OCI-LY7 (cell line): ENCODE measurements around the gene RPGRIP1L. TPM values are rescaled to one million over a fixed set of nuclear protein-coding genes. Genes with fewer than 3 reads are reported as not detected.

Experiments
- BruUV-seq: library from RNA; stranded (reverse); fragments of 400-500 nt; replicated peaks from 2 replicates; lab custom pipeline; 2021; lab: Mats Ljungman, UMichigan
- CTCF ChIA-PET: fragments of 300-600 bp; sonication (Branson Sonifier 250); formaldehyde crosslinking; loops from one replicate; lab custom pipeline; 2022; ENCODE audit warnings: antibody characterized with exemption; ENCODE audit not compliant: unreplicated experiment; lab: Charles Lee
- POLR2A ChIA-PET: fragments of 300-600 bp; sonication (Branson Sonifier 250); formaldehyde crosslinking; loops from one replicate; lab custom pipeline; 2022; ENCODE audit warnings: antibody characterized with exemption; lab: Charles Lee
- DNase-seq: peaks from one replicate; pipeline ENCODE4 v3.0.0-alpha.2; 2015; ENCODE audit warnings: low spot score
- H2AFZ ChIP-seq: fragments of 200-600 bp; sonication (generic), shearing (Covaris generic); 2 replicates; pipeline ENCODE4 v1.6.1; 2014; ENCODE audit warnings: mild to moderate bottlenecking, antibody characterized with exemption, low read length, moderate library complexity
- H3K27ac ChIP-seq: fragments of 200-600 bp; sonication (generic); 2 replicates; pipeline ENCODE4 v1.5.1; 2014; ENCODE audit warnings: mixed run types, low read depth, mild to moderate bottlenecking, moderate library complexity, low read length, inconsistent platforms; ENCODE audit not compliant: poor library complexity, severe bottlenecking
- H3K36me3 ChIP-seq: fragments of 200-600 bp; sonication (generic); 2 replicates; pipeline ENCODE4 v1.6.1; 2014; ENCODE audit warnings: mild to moderate bottlenecking, antibody characterized with exemption, low read length, moderate library complexity, mixed read lengths; ENCODE audit not compliant: insufficient read depth
- H3K4me1 ChIP-seq: fragments of 200-600 bp; sonication (generic); 2 replicates; pipeline ENCODE4 v1.5.1; 2014; ENCODE audit warnings: mild to moderate bottlenecking, low read length; ENCODE audit not compliant: insufficient read depth, poor library complexity, severe bottlenecking
- H3K4me2 ChIP-seq: fragments of 200-600 bp; sonication (generic); 2 replicates; pipeline ENCODE4 v1.6.1; 2014; ENCODE audit warnings: mild to moderate bottlenecking, low read length
- H3K4me3 ChIP-seq: fragments of 200-600 bp; sonication (generic); 2 replicates; pipeline ENCODE4 v1.5.1; 2014; ENCODE audit warnings: mild to moderate bottlenecking, low read depth, low read length; ENCODE audit not compliant: poor library complexity, severe bottlenecking
- H3K79me2 ChIP-seq: fragments of 200-600 bp; sonication (generic); 2 replicates; pipeline ENCODE4 v1.6.1; 2016; ENCODE audit warnings: low read depth, mild to moderate bottlenecking, low read length, moderate library complexity, mixed read lengths; ENCODE audit not compliant: insufficient read depth
- H3K9me2 ChIP-seq: fragments of 200-600 bp; sonication (generic); 2 replicates; pipeline ENCODE4 v1.6.1; 2016; ENCODE audit warnings: mild to moderate bottlenecking, low read length, mixed read lengths; ENCODE audit not compliant: insufficient read depth
- H3K9me3 ChIP-seq: fragments of 200-600 bp; sonication (generic); 2 replicates; pipeline ENCODE4 v1.6.1; 2014; ENCODE audit warnings: mild to moderate bottlenecking, mixed run types, low read length, mixed read lengths
- H4K20me1 ChIP-seq: fragments of 200-600 bp; sonication (generic); 2 replicates; pipeline ENCODE4 v1.6.1; 2014; ENCODE audit warnings: mild to moderate bottlenecking, antibody characterized with exemption, low read length, moderate library complexity, mixed read lengths; ENCODE audit not compliant: insufficient read depth
- EZH2phosphoT487 ChIP-seq: fragments of 200-600 bp; sonication (generic); IDR thresholded peaks from 2 replicates; pipeline ENCODE4 v1.6.1; 2018; ENCODE audit warnings: low read depth, borderline replicate concordance, mild to moderate bottlenecking, mixed run types, antibody characterized with exemption, low read length, moderate library complexity, mixed read lengths
- intact Hi-C: fragments of 100-400 bp; cut with micrococcal nuclease; formaldehyde crosslinking; loops from one replicate; pipeline ENCODE4 v1.10.0; 2022; ENCODE audit not compliant: unreplicated experiment
- total RNA-seq, 2 experiments: library from RNA; depleted of rRNA in 1 of 2; stranded (reverse); fragments of >200 nt in 1 of 2; shearing (Covaris generic) in 1 of 2; gene quantifications; 2 replicates each; pipeline ENCODE4 v1.2.3, GENCODE V29; 2014 to 2022
- TF ChIP-seq, protein P1 (sequence below): fragments of 200-600 bp; sonication (generic); conservative IDR thresholded peaks from 2 replicates; pipeline ENCODE4 v1.5.1; 2014; ENCODE audit warnings: mild to moderate bottlenecking, antibody characterized with exemption, low read length, moderate library complexity, mixed read lengths

The RPGRIP1L gene
- total RNA-seq, 2 experiments from 2014 or later: 12.7 to 15.4 TPM

DNA sequence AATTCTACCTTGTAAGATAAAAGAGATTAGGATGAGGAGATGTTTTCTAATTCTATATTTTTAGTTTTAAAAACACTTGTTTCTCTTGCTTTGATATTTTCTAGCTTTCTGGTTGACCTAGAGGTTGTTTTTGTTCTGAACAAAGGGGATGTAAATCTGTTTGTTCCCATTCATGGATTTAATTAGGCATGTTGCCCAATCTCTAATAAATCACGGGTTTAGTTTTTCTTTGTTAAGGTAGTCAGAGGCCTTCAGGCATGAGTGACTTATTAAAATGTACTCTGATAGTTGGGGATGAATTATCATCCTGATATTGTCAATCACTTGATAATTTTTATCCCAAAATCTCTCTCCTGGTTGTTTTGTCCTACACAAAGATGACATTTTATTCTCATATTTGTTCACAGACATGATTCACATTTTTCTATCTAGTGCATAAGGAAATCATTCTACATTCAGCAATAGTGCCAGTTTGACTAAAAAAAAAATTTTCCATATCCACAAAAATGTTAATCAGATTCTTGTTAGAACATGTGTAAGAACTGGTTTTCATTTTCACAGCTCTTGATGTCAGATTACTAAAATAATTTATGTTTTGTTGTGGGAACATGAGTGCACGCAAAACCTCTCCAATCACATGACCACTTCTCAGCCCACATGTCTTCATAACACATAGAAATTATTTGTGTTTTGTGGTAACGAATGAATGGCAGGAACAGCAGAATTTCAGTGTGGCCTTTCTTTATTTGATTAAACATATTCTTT lies 105.0 kb downstream of the RPGRIP1L start:
- Histone ChIP-seq H3K9me3 (no peaks in the 10 kb centered on the region), H3K4me1 (no peaks in the 10 kb centered on the region), H3K79me2 (no peaks in the 10 kb centered on the region), H3K9me2 (no peaks in the 10 kb centered on the region), H2AFZ (no peak overlapping the region), H3K4me2 (no peak overlapping the region), H3K27ac (no peak overlapping the region), H4K20me1 (no peaks in the 10 kb centered on the region), H3K36me3 (no peaks in the 10 kb centered on the region), H3K4me3 (no peak overlapping the region)
- no TSS peak for BruUV-seq
- CTCF ChIA-PET: no interaction called here
- no peak for DNase-seq
- intact Hi-C loops: no loop called here
- POLR2A ChIA-PET: interaction anchor here (0.7 to 1.2 kb wide), 2 partner anchors 19 to 1431 kb away, joined by 3 read pairs; no protein-coding TSS in a partner anchor
- TF ChIP-seq EZH2phosphoT487: no peak
- TF ChIP-seq, protein P1, sequence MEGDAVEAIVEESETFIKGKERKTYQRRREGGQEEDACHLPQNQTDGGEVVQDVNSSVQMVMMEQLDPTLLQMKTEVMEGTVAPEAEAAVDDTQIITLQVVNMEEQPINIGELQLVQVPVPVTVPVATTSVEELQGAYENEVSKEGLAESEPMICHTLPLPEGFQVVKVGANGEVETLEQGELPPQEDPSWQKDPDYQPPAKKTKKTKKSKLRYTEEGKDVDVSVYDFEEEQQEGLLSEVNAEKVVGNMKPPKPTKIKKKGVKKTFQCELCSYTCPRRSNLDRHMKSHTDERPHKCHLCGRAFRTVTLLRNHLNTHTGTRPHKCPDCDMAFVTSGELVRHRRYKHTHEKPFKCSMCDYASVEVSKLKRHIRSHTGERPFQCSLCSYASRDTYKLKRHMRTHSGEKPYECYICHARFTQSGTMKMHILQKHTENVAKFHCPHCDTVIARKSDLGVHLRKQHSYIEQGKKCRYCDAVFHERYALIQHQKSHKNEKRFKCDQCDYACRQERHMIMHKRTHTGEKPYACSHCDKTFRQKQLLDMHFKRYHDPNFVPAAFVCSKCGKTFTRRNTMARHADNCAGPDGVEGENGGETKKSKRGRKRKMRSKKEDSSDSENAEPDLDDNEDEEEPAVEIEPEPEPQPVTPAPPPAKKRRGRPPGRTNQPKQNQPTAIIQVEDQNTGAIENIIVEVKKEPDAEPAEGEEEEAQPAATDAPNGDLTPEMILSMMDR: no peak

DNA sequence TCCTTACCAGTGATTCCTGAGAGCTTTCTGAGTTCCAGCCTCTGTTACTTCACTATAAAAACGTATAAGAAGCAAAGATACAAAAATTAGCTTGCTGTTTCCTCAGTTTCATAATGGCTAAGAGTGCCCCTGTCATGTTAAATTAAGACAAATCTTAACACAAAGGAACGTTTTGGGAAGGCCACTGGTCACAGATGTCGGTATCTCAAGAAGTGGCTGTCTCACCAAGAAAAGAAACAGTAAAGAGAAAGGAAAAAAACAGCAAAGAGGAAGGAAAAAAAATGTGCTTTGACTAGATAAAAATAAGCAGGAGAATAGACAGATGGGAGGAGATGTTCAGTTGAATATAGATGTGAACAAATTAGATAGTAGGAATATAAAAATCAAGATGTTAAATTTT lies 105.9 kb downstream of the RPGRIP1L start:
- no peak overlapping the region for H3K27ac ChIP-seq
- no peak overlapping the region for H3K4me2 ChIP-seq
- no TSS peak for BruUV-seq
- no peaks in the 10 kb centered on the region for H3K36me3 ChIP-seq
- intact Hi-C loops: no loop called here
- no peak for DNase-seq
- H3K4me3 ChIP-seq: no peak overlapping the region
- H3K9me2 ChIP-seq: no peaks in the 10 kb centered on the region
- ChIA-PET CTCF (no interaction called here), POLR2A (interaction anchor here (0.7 to 1.2 kb wide), 2 partner anchors 18 to 1432 kb away, joined by 3 read pairs; no protein-coding TSS in a partner anchor)
- H3K79me2 ChIP-seq: no peaks in the 10 kb centered on the region
- H3K4me1 ChIP-seq: no peaks in the 10 kb centered on the region
- no peaks in the 10 kb centered on the region for H3K9me3 ChIP-seq
- H2AFZ ChIP-seq: no peak overlapping the region
- no peaks in the 10 kb centered on the region for H4K20me1 ChIP-seq
- no peak for TF ChIP-seq EZH2phosphoT487
- TF ChIP-seq, protein P1: no peak

DNA sequence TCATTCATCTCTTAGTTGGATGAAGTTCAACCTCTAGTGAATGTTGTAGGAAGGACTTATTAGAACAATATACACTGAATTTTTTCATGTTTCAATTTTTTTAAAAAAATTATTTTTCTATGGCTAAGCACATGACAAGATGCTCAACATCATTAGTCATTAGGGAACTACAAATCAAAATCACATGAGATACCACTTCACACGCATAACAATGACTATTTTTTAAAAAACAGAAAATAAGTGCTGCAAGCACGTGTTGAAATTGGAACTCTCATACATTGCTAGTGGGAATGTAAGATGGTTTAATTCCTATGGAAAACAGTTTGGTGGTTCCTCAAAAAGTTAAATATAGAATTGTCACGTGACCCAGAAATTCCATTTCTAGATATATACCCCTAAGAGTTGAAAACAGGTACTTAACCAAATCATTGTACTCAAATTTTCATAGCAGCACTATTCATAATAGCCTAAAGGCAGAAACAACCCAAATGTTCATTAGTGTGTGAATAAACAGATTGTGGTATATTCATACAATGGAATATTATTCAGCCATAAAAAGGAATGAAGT lies 115.5 kb downstream of the RPGRIP1L start:
- Histone ChIP-seq H2AFZ (no peak overlapping the region), H3K4me3 (no peak overlapping the region), H3K9me3 (no peaks in the 10 kb centered on the region), H3K79me2 (no peaks in the 10 kb centered on the region), H3K4me1 (no peaks in the 10 kb centered on the region), H3K27ac (no peak overlapping the region), H3K36me3 (no peaks in the 10 kb centered on the region), H4K20me1 (no peaks in the 10 kb centered on the region), H3K4me2 (no peak overlapping the region), H3K9me2 (no peaks in the 10 kb centered on the region)
- TF ChIP-seq, protein P1: no peak
- TF ChIP-seq EZH2phosphoT487: no peak
- ChIA-PET POLR2A (no interaction called here), CTCF (no interaction called here)
- intact Hi-C loops: no loop called here
- no TSS peak for BruUV-seq
- no peak for DNase-seq
